ENCODE data around the gene KSR1.
"Not testable (repeated sequence)": the region's sequence is repeated elsewhere in the genome, so short reads cannot be mapped to it uniquely, and the experiment has no call there.

The KSR1 gene

DNA sequence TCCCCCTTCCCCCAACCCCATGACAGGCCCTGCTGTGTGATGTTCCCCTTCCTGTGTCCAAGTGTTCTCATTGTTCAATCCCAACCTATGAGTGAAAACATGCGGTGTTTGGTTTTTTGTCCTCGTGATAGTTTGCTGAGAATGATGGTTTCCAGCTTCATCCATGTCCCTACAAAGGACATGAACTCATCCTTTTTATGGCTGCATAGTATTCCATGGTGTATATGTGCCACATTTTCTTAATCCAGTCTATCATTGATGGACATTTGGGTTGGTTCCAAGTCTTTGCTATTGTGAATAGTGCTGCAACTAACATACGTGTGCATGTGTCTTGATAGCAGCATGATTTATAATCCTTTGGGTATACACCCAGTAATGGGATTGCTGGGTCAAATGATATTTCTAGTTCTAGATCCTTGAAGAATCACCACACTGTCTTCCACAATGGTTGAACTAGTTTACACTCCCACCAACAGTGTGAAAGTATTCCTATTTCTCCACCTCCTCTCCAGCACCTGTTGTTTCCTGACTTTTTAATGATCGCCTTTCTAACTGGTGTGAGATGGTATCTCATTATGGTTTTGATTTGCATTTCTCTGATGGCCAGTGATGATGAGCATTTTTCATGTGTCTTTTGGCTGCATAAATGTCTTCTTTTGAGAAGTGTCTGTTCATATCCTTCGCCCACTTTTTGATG lies 28.9 kb upstream of the KSR1 start:
- DNase-seq = not testable (repeated sequence)

DNA sequence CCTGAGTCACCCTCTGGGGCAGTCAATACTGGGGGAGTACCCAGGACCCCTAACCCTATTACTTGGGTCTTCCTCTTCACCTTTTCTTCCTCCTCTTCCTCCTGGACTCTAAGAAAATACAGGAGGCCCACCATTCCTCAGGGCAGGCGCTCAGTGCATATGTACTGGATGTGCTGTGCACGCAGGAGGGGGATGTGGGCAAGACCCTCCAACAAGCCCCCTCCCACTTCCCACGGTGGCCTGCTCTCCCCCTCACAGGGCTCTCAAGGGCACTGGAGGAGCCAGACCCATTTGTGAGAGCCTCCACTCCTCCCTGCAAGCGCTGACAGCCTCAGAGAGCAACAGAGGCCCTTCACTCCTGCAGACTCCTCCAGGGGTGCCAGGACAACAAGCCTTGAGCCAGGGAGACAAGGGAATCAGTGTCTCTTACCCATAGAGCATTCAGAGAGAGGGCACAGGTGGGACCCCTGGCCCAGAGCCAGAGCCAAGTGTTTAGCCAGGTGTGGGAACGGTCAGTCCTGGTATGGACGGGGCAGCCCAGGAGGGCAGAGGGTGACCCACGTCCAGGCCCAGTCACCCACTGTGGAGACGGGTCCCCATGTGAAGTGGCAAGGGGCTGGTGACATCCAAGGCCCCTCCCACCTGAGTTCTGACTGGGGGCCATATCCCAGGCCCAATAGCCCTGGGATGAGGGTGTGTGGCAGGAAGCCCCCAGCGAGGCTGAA lies 27.3 kb upstream of the KSR1 start:
- no peak for DNase-seq

DNA sequence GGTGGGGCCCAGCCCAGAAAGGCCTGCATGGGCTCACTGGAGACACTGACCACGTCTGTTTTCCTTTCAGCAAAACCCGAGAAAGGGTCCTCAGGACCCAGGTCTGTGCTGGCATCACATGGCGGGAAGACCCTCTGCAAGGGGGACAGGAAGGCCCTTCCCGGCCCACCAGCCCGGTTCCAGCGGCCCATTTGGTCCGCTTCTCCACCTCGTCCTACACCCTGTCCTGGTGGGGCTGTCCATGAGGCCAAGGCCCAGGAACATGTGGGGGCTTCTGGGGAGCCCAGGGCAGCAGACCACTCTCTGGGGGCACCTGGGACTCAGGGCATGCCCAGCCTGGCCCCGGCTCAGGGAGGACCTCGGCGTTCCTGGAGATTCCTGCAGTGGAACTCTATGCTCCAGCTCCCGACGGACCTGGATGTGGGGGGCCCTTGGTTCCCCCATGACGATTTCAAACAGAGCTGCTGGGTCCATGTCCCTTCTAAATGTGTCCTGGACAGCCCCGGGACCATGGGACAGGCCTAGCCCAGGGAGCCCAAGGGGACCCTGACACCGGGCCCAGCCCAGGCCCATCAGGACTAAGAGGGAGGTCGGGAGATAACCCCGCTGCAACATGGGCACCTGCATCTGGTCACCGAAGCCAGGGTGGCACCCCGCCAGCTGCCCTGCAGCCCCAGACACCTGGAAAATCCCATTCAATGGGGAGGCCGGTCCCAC lies 26.4 kb upstream of the KSR1 start:
- no peak for DNase-seq

DNA sequence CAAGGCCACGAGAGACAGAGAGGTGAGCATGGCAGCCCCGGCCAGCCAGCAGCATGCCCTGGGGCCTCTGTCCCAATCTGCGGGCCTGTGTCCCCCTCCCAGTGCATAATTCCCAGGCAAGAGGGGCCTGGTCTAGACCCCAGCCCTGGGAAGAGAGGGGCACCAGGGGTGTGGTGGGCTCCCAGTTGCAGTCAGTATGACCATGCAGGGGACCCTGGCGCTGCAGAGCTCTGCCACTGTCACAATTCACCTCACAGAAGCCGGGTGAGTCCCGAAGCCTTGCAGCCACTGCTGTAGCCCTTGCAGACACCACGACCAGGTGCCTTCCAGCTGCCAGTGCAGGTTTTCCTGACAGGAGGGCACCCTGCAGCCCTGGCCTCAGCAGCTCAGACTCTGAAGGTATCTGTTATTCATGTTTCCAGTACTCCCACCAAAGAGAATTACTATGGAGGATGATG lies 25.8 kb upstream of the KSR1 start:
- DNase-seq = no peak

DNA sequence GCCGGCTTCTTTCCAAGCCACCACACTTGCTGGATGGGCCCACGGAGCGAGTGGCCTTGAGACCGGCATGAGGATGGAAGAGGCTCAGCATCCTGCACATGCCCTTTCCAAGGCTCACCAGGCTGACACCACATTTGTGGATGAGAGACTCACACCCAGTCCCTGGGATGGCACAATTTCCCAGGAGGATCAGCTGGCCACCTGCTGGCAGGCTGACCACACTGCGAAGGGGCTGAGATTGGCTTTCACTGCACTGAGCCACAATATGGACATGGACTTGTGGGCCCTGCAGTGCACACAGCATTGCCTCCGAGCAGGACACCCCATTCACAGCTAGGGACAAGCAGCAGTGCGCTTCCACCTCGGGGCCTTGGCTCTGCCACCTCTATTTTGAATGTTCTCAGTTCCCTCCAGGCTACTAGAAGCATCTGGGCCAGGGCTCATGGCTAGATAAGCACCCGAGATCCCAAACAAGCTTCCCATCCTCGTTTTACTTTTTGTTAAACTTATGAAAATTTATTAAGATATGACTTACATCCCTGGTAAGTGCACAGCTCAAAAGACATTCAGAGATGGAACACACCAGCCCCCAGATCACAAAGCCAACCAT lies 25.3 kb upstream of the KSR1 start:
- no peak for DNase-seq

DNA sequence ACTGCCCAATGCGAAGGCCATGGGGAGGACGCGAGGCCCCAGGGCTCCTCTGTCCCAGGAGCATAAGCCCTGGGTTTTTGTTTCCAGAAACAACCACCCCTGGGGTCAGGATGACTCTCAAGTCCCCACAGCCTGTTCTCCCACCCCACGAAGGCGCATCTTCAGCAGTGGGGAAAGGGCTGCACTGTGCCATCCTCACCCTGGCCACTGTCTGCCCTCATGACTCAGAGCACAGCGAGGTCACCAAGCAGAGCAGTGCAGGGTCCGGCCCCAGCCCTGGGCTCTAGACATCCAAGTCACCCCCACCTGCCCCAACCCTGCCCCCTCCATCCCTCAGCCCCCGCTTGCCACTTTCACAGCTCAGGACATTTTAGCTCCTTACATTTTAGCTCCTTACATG lies 22.7 kb upstream of the KSR1 start:
- DNase-seq = no peak

DNA sequence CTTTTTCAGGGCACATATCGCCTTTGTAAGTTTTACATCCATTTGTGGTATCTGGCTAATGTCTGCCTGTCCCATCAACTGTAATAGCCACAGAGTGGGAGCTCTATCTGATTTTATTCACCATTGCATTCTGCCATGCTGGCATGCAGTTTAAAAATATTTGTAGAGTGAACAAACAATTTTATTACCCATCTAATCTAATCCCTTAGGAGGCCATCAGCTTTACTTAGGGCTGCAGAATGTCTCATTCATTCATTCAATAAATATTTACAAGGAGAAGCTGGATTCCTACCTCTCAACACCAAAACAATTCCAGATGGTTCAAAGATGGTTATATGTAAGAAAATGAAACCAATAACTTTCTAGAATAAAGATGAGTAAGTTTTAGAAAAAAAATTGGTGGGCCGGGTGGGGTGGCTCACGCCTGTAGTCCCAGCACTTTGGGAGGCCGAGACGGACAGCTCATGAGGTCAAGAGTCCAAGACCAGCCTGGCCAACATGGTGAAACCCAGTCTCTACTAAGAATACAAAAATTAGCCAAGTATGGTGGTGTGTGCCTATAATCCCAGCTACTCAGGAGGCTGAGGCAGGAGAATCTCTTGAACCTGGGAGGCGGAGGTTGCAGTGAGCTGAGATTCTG lies 20.7 kb upstream of the KSR1 start:
- not testable (repeated sequence) for DNase-seq

DNA sequence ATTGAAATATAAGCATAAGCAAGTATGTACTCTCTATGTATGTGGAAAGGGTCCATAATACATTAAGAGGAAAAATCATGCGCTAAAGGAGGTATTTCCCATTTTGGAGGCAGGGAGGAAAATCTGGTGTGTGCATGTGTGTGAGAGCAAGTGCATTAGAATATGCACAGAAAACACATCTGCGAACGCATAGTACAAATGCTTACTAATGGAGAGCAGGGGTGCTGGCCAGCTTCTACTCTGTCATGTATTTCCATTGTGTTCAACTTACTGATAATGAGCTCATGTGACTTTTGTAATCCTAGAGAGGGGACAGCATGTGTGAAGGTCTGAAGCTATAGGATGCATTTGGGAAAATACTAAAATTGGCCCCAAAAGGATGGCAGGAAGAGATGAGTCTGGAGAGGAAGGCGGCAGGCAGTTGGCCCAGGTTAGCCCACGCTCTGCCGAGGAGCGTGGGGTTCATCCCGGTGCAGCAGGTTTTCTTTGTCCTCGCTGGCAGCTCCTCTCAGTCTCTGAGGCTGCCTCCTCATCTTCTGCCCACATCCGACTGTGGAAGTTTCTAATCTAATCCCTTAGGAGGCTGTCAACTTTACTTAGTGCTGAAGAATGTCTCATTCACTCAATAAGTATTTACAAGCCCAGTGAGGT lies 17.8 kb upstream of the KSR1 start:
- DNase-seq = no peak

DNA sequence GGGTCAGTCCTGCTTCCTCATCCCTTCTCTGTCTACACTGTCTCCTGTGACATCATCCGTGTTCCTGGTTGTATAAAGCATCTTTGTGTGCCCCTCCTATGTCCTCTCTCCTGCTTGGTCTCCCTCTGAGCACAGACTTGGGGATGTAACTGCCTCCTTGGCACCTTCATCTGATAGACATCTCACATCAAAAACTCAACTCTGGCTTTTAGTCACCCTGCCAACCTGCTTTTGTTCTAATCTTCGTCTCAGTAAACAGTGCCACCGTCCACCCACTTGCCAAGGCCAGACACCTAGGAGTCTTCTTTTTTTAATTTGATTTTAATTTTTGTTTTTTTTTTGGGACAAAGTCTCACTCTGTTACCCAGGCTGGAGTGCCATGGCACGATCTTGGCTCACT lies 16.9 kb upstream of the KSR1 start:
- DNase-seq = no peak

DNA sequence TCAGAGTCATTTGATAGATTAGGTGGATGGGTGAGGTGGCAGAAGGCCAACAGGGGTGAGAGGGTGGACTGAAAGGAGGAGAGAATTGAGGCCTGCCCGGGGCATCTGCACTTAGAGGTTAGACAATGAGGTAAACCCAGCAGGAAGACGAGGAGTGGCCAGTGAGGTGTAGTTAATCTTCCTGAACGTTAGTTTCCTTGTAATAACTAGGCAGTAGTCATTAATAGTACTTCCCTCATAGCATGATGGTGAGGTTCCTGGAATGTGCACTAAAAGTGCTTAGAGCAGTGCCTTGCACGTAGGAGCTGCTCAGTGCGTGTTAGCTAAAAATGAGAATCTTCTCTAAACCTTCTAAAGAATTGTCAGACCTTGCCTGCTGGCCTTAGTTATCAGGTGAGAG lies 13.5 kb upstream of the KSR1 start:
- DNase-seq = no peak

DNA sequence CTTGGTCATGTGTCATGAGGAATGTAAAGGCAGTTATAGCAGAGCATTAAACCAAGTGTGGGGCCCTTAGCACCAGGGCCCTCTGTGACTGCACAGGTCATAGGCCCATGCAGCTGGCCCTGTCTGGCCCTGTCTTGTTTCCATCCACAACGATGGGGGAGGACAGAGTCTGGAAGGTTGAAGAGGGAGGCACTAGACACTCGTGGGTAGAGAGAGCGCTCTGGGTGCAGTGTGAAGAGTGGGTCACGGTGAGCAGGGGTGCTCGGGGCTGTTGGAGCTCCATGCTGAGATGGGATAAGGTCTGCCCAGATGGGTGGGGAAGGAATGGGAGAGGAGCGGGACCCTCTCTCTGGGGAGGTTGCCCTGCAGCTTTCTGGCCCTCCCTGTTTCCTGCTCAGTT lies 12.8 kb upstream of the KSR1 start:
- no peak for DNase-seq

DNA sequence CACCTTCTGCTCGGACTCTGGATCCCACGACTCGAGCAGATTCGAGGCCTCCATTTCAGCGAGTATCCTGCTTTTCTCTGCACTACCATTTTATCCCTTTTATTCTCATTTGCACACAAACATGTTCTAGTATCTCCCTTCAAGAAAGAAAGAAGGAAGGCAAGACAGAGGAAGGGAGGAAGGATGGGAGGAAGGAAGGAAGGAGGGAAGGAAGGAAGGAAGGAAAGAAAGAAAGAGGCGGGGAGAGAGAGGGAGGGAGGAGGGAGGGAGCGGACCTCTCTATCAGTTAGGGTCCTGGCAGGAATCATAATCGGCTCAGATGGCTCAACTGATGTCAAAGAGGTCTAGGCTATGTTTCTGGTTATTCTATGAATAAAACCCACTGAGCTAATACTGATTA lies 10.3 kb upstream of the KSR1 start:
- DNase-seq = no peak

DNA sequence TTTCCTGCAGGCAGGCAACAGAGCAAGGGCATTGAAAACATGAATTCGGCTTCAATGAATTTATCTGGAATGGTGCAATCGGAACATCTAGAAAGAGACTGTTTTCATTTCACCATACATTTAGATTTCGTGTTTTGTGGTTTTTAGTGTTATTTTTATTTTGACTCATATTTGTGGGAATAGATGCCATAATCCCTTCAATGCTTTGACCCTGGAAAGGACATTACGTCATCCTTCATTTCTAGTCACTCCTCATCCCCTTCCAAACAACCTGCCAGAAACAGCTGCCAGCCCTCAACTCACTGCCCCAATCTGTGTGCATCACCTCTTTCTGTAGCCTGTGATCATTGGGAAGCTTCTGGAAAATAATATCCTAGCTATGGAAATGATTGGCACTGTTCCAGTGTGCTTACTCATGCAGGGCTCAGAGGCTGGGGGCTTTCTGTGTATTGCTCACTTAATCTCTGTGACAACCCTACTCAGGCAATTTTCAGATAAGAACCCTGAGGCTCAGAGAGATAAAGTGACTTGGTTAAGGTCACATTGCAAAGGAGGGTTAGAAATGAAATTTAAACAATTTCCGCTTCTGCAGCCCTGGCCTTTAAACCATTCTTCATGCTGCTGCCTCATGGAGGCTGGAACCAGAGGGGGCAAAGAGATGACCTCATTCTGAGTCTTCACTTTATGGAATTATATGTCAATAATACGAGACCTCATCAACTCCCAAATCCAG lies 9.5 kb upstream of the KSR1 start:
- DNase-seq = no peak

DNA sequence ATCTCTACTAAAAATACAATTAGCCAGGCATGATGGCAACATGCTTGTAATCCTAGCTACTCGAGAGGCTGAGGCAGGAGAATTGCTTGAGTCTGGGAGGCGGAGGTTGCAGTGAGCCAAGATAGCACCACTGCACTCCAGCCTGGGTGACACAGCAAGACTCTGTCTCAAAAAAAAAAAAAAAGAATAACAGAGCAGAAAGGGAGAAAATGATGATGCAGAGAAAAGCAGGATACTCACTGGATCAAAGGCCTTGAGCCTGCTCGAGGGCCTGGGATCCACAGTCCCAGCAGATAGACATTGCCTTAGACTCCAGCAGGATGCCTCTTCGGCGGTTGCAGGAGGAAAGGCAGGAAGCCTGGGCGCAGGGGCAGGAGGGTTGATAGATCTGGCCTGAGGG lies 7.7 kb upstream of the KSR1 start:
- DNase-seq = not testable (repeated sequence)

DNA sequence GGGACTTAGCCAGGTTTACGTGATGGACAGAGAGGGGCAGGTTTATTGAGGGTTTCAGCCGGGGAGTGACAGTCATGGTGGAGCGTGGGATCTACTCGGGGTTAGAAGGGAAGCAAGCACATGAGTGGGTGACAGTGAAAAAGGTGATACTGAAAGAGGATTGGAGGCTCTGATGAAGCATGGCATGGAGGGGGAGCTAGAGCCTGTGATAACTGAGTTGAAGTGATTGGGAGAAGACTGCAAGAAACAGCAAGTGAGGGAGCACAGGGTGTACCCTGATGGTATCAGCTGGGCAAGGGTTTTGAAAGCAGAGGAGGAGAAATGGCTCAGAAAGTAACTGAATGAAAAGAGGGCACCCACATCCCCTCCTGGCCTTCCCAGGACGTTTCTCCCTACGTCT lies 6.7 kb upstream of the KSR1 start:
- no peak for DNase-seq

DNA sequence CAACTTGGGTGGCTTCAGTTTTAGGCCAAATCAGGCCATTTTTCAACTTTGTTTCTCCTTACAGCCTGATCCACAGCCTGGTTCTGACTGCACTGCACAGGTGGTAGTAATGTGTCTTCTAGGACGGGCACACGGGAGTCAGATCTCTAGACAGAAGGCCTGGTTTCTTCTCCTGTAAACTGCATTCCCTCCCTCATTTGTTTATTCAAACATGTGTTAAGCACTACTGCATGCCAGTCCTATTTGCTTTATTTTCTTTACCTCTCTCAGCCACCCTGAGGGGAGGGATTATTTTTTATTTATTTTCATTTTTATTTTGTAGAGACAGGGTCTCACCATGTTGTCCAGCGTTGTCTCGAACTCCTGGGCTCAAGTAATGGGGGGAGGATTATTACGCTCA lies 6.3 kb upstream of the KSR1 start:
- no peak for DNase-seq

DNA sequence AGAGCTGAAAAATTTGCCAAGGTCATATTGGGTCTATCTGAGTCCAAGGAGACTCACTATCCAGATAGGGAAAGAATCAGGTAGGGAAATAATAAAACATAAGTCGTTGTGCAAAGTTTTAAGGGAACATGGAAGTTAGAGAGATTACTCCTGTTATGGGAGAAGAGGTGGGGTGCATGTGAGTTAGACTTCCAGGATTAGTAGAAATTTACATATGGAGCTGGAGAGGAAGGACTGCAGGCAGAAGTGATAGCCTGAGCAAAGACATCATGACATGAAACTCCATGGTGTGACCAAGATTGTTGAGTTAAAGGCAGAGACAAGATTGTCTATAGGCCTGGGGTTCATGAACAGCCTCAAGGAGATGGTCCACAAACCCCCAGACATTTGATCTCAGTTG lies 5.8 kb upstream of the KSR1 start:
- no peak for DNase-seq

DNA sequence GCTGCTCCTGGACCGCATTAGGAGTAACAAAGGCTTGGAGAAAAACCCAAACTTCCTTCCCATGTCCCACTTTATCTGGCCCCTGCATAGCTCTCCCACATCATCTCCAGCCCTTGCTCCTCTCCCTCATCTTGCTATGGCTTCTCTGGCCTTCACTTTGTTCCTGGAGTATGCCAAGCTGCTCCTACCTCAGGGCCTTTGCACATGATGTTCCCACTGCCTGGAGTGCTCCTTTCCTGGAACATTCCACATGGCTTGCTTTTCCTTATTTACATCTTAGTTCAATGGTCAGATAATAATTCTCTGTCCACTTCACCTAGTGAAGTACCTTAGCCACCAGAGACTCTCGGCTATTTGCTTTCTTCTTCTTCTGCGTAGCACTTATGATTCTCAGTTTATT lies 4.3 kb upstream of the KSR1 start:
- DNase-seq = no peak

DNA sequence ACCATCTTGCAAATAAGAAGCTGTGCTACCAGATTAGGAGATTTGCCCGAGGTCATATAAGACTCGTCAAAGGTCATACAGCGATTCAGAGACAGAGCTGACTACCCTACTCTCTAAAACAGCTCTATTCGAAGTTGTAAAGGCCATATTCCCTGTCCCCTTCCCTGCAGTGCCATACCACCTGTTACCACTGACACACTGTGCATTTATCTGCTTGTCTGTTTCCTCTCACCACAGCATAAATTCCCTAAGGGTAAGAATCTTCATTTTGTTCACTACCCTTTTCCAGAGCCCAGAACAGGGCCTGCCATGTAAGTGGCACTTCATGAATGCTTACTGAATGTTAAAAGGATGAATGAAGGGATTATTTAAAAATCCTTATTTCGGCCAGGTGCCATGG lies 3.4 kb upstream of the KSR1 start:
- no peak for DNase-seq

DNA sequence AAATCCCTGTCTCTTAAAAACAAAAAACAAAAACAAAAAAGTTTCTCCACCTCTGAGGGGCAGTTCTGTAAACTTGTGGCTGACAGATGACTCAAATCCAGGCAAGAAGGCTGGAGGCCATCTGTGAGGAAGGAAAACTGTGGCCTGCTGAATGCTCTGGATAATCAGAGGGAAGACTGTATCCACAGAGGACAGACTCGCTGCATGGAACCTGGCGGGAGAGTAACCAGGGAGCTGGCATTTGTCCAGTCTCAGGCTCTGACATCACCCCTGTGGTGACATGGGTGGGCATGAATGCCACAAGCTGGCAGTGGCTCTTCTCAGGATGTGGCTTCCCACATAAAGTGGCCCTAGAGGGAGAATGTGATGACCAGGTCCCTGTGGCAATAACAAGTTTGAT lies 2.8 kb upstream of the KSR1 start:
- no peak for DNase-seq

DNA sequence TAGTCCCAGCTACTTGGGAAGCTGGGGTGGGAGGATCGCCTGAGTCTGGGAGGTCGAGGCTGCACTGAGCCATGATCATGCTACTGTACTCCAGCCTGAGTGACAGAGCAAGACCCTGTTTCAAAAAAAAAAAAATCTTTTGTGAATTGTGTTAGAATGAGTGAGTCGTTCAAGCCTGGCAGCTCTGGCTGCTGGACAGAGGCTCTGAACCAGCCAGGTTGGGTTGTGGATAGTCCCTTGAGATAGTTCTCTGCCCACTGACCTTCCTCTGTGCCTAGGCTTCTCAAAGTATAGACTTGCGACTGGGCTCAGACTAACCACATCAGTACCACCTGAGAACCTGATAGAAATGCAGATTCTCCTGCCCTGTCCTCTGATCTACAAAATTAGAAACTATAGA lies 2.2 kb upstream of the KSR1 start:
- no peak for DNase-seq

All from activated CD4-positive, alpha-beta T cell treated with anti-CD3 and anti-CD28 coated beads for 1 hour (primary cell).